H1 (cell line): ENCODE data around the gene TMPRSS11E. TPM values are rescaled to one million over a fixed set of nuclear protein-coding genes. Genes with fewer than 3 reads are reported as not detected.

Experiments
- CTCF ChIA-PET: fragments of 300-600 bp; sonication (Branson Sonifier 250); formaldehyde crosslinking; loops from one replicate; lab custom pipeline; 2021; ENCODE audit not compliant: partially characterized antibody; lab: Charles Lee
- POLR2A ChIA-PET: fragments of 300-600 bp; sonication (Branson Sonifier 250); formaldehyde crosslinking; loops from one replicate; lab custom pipeline; 2021; ENCODE audit warnings: inconsistent platforms; ENCODE audit not compliant: partially characterized antibody; lab: Charles Lee
- DNase-seq, 2 experiments: peaks; one replicate each; pipeline versions ENCODE4 v3.0.0 to v3.0.0-alpha.2; 2010 to 2022; ENCODE audit warnings: low spot score in 2 of 2, low read depth in 1 of 2, mixed read lengths in 1 of 2
- FAIRE-seq: peaks from 2 replicates; lab custom pipeline; 2011; peaks lifted over from hg19 to GRCh38; lab: Jason Lieb, UNC
- H2AFZ ChIP-seq: 2 replicates; pipeline ENCODE4 v1.8.1; 2012; ENCODE audit warnings: low read length, inconsistent platforms
- H2AK5ac ChIP-seq: 2 replicates; pipeline ENCODE4 v1.6.1; 2013; ENCODE audit warnings: low read depth, low read length
- H2BK120ac ChIP-seq: replicated peaks from 2 replicates; pipeline ENCODE3; 2013; ENCODE audit warnings: low read depth, low read length, inconsistent platforms
- H2BK12ac ChIP-seq: 2 replicates; pipeline ENCODE4 v1.6.1; 2013; ENCODE audit warnings: low read depth, low read length
- H2BK15ac ChIP-seq: 2 replicates; pipeline ENCODE4 v1.6.1; 2013; ENCODE audit warnings: low read length
- H2BK20ac ChIP-seq: 2 replicates; pipeline ENCODE4 v1.6.1; 2013; ENCODE audit warnings: low read length
- H2BK5ac ChIP-seq: 2 replicates; pipeline ENCODE4 v1.6.1; 2013; ENCODE audit warnings: low read depth, low read length
- H3K14ac ChIP-seq: 2 replicates; pipeline ENCODE4 v1.6.1; 2013; ENCODE audit warnings: inconsistent platforms; ENCODE audit not compliant: insufficient read length
- H3K18ac ChIP-seq: 2 replicates; pipeline ENCODE4 v1.6.1; 2013; ENCODE audit warnings: low read length; ENCODE audit errors: extremely low read depth
- H3K23ac ChIP-seq: 2 replicates; pipeline ENCODE4 v1.6.1; 2013; ENCODE audit warnings: inconsistent platforms; ENCODE audit not compliant: insufficient read length
- H3K23me2 ChIP-seq: 2 replicates; pipeline ENCODE4 v1.6.1; 2013; ENCODE audit warnings: low read depth, low read length
- H3K27ac ChIP-seq: 2 replicates; pipeline ENCODE4 v1.6.1; 2011; ENCODE audit warnings: low read depth, low read length, inconsistent platforms
- H3K27me3 ChIP-seq, 4 experiments: replicated peaks in 1 of 4; 1 replicate in 1 of 4; 2 replicates in 3 of 4; pipeline versions ENCODE4 v1.6.1 to v1.8.1; 2011 to 2013; ENCODE audit warnings: low read length in 3 of 4, mild to moderate bottlenecking in 3 of 4, inconsistent platforms in 2 of 4, mixed read lengths in 2 of 4, moderate library complexity in 1 of 4; ENCODE audit not compliant: control insufficient read depth in 3 of 4, insufficient read depth in 3 of 4; ENCODE audit errors: extremely low read depth in 1 of 4
- H3K36me3 ChIP-seq, 4 experiments: 2 replicates each; pipeline versions ENCODE4 v1.6.1 to v1.8.1; 2011 to 2013; ENCODE audit warnings: mild to moderate bottlenecking in 4 of 4, low read length in 3 of 4, moderate library complexity in 2 of 4, control low read depth in 1 of 4, inconsistent platforms in 1 of 4; ENCODE audit not compliant: insufficient read depth in 4 of 4, control insufficient read depth in 2 of 4
- H3K4ac ChIP-seq: replicated peaks from 2 replicates; pipeline ENCODE3; 2013; ENCODE audit warnings: low read length, low read depth, mixed read lengths, inconsistent platforms; ENCODE audit not compliant: insufficient read length
- H3K4me1 ChIP-seq, 4 experiments: replicated peaks in 1 of 4; 1 replicate in 1 of 4; 2 replicates in 3 of 4; pipeline versions ENCODE4 v1.6.1 to v1.8.1; 2011 to 2013; ENCODE audit warnings: low read length in 3 of 4, inconsistent platforms in 2 of 4, mixed read lengths in 1 of 4; ENCODE audit not compliant: insufficient read depth in 4 of 4, control insufficient read depth in 3 of 4
- H3K4me2 ChIP-seq, 2 experiments: 2 replicates each; pipeline versions ENCODE4 v1.6.1 to v1.8.1; 2011 to 2013; ENCODE audit warnings: low read depth in 2 of 2, low read length in 2 of 2, control low read depth in 1 of 2, inconsistent platforms in 1 of 2, mild to moderate bottlenecking in 1 of 2; ENCODE audit not compliant: insufficient read depth in 1 of 2
- H3K4me3 ChIP-seq, 4 experiments: fragments of 200-600, 300-600 bp in 1 of 4; sonication (generic), shearing (Covaris generic), sonication (Bioruptor Twin) in 1 of 4; 2 replicates each; pipeline versions ENCODE4 v1.5.1 to v1.8.1; 2011 to 2016; ENCODE audit warnings: low read length in 4 of 4, low read depth in 3 of 4, control low read depth in 2 of 4, inconsistent platforms in 2 of 4, mild to moderate bottlenecking in 2 of 4, mixed read lengths in 1 of 4, moderate library complexity in 1 of 4; ENCODE audit not compliant: insufficient read depth in 2 of 4; ENCODE audit errors: extremely low read depth in 1 of 4
- H3K56ac ChIP-seq: replicated peaks from 2 replicates; pipeline ENCODE3; 2013; ENCODE audit warnings: low read depth, mild to moderate bottlenecking, mixed read lengths, low read length, inconsistent platforms; ENCODE audit not compliant: insufficient read length
- H3K79me1 ChIP-seq: 2 replicates; pipeline ENCODE4 v1.6.1; 2013; ENCODE audit warnings: low read depth, low read length, control low read depth
- H3K79me2 ChIP-seq, 2 experiments: 2 replicates each; pipeline versions ENCODE4 v1.6.1 to v1.8.1; 2012 to 2013; ENCODE audit warnings: low read length in 2 of 2, mild to moderate bottlenecking in 2 of 2, inconsistent platforms in 1 of 2; ENCODE audit not compliant: insufficient read depth in 2 of 2, control insufficient read depth in 1 of 2
- H3K9ac ChIP-seq, 4 experiments: replicated peaks in 1 of 4; 1 replicate in 1 of 4; 2 replicates in 3 of 4; pipeline versions ENCODE4 v1.6.1 to v1.8.1; 2011 to 2013; ENCODE audit warnings: low read depth in 3 of 4, low read length in 3 of 4, control low read depth in 2 of 4, mild to moderate bottlenecking in 2 of 4, moderate library complexity in 2 of 4, inconsistent platforms in 1 of 4; ENCODE audit errors: extremely low read depth in 1 of 4
- H3K9me3 ChIP-seq, 2 experiments: 2 replicates each; pipeline versions ENCODE4 v1.6.1 to v1.8.1; 2012 to 2013; ENCODE audit warnings: mild to moderate bottlenecking in 2 of 2, moderate library complexity in 2 of 2, control low read depth in 1 of 2, inconsistent platforms in 1 of 2, low read depth in 1 of 2, low read length in 1 of 2, mixed read lengths in 1 of 2; ENCODE audit not compliant: insufficient read depth in 2 of 2
- H4K20me1 ChIP-seq, 2 experiments: replicated peaks in 1 of 2; 2 replicates each; pipeline versions ENCODE3 to v1.8.1; 2011 to 2013; ENCODE audit warnings: inconsistent platforms in 2 of 2, low read length in 2 of 2, mild to moderate bottlenecking in 1 of 2; ENCODE audit not compliant: insufficient read depth in 2 of 2, control insufficient read depth in 1 of 2
- H4K5ac ChIP-seq: 2 replicates; pipeline ENCODE4 v1.6.1; 2013; ENCODE audit warnings: low read length, low read depth, mixed read lengths, inconsistent platforms; ENCODE audit not compliant: insufficient read length
- H4K8ac ChIP-seq: 2 replicates; pipeline ENCODE4 v1.8.0; 2013; ENCODE audit warnings: mild to moderate bottlenecking, moderate library complexity, low read length, inconsistent platforms; ENCODE audit not compliant: insufficient read depth; ENCODE audit errors: extremely low read depth
- H4K91ac ChIP-seq: replicated peaks from 2 replicates; pipeline ENCODE3; 2013; ENCODE audit warnings: low read length, mixed read lengths, inconsistent platforms; ENCODE audit not compliant: insufficient read length
- CHD2 ChIP-seq: IDR thresholded peaks from 2 replicates; pipeline ENCODE4 v1.6.1; 2012; ENCODE audit warnings: low read length, improper control_type of control experiment
- SIX5 ChIP-seq: IDR thresholded peaks from 2 replicates; pipeline ENCODE4 v1.6.1; 2011; ENCODE audit warnings: mild to moderate bottlenecking, low read depth, low read length
- WGBS, 2 experiments: shearing (Covaris generic) in 1 of 2; methylation state at CpG; one replicate each; pipeline versions ENCODE4 v1.1.6 to v1.1.7; 2013 to 2015; ENCODE audit warnings: low lambda C conversion rate in 2 of 2, mixed read lengths in 2 of 2, inconsistent platforms in 1 of 2, low coverage in 1 of 2, missing lambda C conversion rate in 1 of 2; ENCODE audit not compliant: insufficient replicate concordance in 2 of 2, insufficient coverage in 1 of 2, insufficient read length in 1 of 2; ENCODE audit errors: extremely low coverage in 1 of 2, missing lambda C conversion rate in 1 of 2; 5-methylcytosine and 5-hydroxymethylcytosine counted together
- polyA plus RNA-seq, 7 experiments: library from polyadenylated mRNA; depleted of rRNA in 3 of 7; stranded (reverse) in 5 of 7; unstranded in 2 of 7; fragments of >200 nt in 5 of 7; fragments of 200-250 nt in 2 of 7; gene quantifications; 1 replicate in 5 of 7; 2 replicates in 1 of 7; 4 replicates in 1 of 7; pipeline versions ENCODE4 v1.2.1 to v1.2.3, GENCODE V29; 2011 to 2013; ENCODE audit warnings: missing spikeins in 2 of 7, mixed read lengths in 2 of 7
- total RNA-seq: library from RNA; stranded (reverse); fragmentation: NEBNext Ultra II Directional; extraction: Animal tissue kit (Norgen Biotek cat#: 25700); gene quantifications from 2 replicates; pipeline ENCODE4 v1.2.1, GENCODE V29; 2021

Gene TMPRSS11E
- total and polyA plus RNA-seq, 2 of the 8 experiments (the other 6 are each of a cell fraction or from before 2014, with no cell fraction given) = 0.38 to 0.71 TPM

GRCh38 chr4:68463796-68464195 lies 16.5 kb downstream of the TMPRSS11E start:
- no peak overlapping the region for H2AK5ac ChIP-seq
- no peak overlapping the region for H2BK12ac ChIP-seq
- H3K79me2 ChIP-seq = no peaks in the 10 kb centered on the region
- no peak overlapping the region for H2AFZ ChIP-seq
- FAIRE-seq (no peak), DNase-seq (no peak)
- no peak overlapping the region for H3K4ac ChIP-seq
- H4K20me1 ChIP-seq = no peaks in the 10 kb centered on the region
- H3K4me2 ChIP-seq = no peak overlapping the region
- H3K79me1 ChIP-seq = no peaks in the 10 kb centered on the region
- 96% methylated on average over 2 of the region's 2 CpGs; no CpG with 5 or more reads in 1 of the 2 experiments for WGBS, 2 experiments
- H4K91ac ChIP-seq = no peak overlapping the region
- H2BK15ac ChIP-seq = no peak overlapping the region
- no peak overlapping the region for H4K5ac ChIP-seq
- H3K56ac ChIP-seq = no peak overlapping the region
- POLR2A ChIA-PET = interaction anchor here (0.6 kb wide), 1 partner anchor 1007 kb away, joined by 3 read pairs; no protein-coding TSS in a partner anchor
- H2BK20ac ChIP-seq = no peak overlapping the region
- H2BK120ac ChIP-seq = no peak overlapping the region
- H3K36me3 ChIP-seq = no peaks in the 10 kb centered on the region
- no peaks in the 10 kb centered on the region for H3K27me3 ChIP-seq
- no peak overlapping the region for H3K9ac ChIP-seq
- no peak overlapping the region for H3K18ac ChIP-seq
- CTCF ChIA-PET = no interaction called here
- no peaks in the 10 kb centered on the region; a peak in 1 of 7 replicates for H3K4me1 ChIP-seq
- no peak overlapping the region for H2BK5ac ChIP-seq
- no peak overlapping the region for H4K8ac ChIP-seq
- no peak overlapping the region for H3K27ac ChIP-seq
- H3K14ac ChIP-seq = no peak overlapping the region
- no peaks in the 10 kb centered on the region for H3K23me2 ChIP-seq
- H3K9me3 ChIP-seq = no peaks in the 10 kb centered on the region
- no peak overlapping the region for H3K23ac ChIP-seq
- no peak overlapping the region for H3K4me3 ChIP-seq
- TF ChIP-seq CHD2 = no peak
- TF ChIP-seq SIX5 = no peak
